ENCODE results near the gene SLC25A10.

The SLC25A10 gene

DNA sequence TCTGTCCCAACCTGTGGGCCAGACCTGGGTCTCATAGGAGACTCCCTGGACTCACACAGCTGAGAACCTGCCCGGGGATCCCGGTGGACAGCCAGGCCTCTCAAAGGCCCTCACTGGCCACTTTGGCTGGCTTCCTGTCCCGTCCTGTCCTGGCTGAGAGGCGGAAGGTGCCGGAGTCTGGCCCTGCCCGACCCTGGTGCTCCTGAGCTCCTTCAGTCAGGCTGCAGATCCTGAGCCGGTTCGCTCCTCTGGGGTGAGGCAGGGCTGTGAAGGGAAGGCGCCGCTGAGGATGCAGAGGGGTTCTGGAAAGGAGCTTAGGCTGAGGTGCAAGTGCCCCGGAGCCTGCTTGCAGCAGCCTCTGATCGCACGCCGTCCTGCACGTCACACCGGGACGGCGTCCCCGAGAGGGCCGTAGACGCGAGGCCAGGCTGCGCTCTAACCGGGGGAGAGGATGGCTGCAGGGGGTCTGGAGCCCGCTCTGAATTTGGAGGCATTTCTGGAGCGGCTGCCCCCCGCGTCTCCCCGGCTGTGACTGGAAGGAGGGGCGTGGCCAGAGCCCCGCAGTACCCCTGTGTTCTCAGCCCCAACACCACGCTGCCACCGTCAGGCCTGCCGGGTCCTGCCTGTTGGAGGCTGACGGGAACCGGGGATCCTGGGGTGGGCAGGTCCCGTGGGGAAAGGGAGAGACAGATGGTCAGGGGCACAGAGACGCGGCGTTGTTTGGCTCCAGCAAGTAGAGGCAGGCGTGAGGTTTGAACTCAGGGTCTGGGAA lies 24.1 kb upstream of the SLC25A10 start:
- FAIRE-seq: no peak

DNA sequence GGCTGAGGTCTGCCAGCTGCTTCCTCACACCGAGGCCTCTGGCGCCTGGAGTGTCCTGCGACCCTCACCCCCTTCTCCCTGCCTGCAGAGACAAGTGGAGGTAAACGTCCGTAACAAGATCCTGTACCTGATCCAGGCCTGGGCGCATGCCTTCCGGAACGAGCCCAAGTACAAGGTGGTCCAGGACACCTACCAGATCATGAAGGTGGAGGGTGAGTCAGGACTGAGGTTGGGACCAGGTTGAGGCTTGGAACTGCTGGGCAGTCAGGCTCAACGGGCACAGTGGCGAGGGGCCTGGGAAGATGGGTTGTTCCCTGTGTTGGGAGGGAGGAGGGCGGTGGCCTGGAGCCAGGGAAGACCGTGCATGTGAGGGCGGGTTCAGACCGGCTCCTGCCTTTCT lies 23.5 kb upstream of the SLC25A10 start:
- FAIRE-seq: no peak

GRCh38 chr17:81690066-81690465 lies 22.0 kb upstream of the SLC25A10 start:
- FAIRE-seq: no peak

DNA sequence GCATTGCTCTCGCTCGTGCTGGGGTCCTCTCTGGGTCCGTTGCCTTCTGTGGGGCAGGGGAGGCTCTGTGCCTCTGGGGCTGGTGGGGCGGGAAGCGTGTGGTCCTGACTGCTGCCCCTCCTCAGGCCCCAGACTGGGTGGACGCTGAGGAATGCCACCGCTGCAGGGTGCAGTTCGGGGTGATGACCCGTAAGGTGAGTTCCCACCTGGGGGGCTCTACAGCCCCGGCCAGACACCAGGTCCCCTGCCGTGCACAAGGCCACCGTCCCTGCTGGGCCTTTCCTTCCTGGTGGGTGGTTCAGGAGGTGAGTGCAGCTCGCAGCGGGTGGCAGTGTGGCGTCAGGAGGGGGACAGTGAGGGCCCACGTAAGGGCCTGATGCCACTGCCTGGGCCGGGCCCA lies 21.5 kb upstream of the SLC25A10 start:
- FAIRE-seq: no peak

GRCh38 chr17:81691196-81691595 lies 20.9 kb upstream of the SLC25A10 start:
- FAIRE-seq: no peak

DNA sequence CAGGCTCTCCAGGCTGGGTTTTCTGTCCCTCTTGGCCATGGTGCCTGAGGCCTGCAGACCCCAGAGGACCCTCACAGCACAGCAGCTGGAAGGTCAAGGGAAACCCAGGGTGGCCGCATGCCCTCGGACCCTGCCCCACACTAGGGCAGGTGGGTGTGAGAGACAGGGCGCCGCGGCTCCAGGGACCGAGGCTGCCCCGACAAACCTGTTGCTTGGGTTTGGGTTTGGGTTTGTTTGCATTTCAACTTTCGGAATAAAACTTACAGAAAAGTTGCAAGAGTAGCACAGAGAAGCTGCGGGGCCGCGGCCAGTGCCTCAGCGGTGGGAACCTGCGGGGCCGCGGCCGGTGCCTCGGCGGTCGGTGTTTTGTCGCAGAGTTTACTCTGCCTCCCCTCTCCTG lies 20.5 kb upstream of the SLC25A10 start:
- no peak for FAIRE-seq

GRCh38 chr17:81693509-81694210 lies 18.4 kb upstream of the SLC25A10 start:
- no peak for FAIRE-seq

DNA sequence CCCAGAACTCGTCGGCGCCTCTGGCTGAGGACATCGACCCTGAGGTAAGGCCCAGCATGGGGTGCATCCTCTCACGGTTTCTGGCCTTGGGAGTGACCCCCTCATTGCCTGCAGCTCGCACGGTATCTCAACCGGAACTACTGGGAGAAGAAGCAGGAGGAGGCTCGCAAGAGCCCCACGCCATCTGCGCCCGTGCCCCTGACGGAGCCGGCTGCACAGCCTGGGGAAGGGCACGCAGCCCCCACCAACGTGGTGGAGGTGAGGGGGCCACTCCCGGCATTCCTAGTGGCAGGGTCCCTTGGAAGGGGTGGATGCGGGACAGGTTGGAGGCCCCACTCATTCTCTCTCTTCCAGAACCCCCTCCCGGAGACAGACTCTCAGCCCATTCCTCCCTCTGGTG lies 17.3 kb upstream of the SLC25A10 start:
- FAIRE-seq: no peak

GRCh38 chr17:81695211-81695610 lies 16.9 kb upstream of the SLC25A10 start:
- no peak for FAIRE-seq

DNA sequence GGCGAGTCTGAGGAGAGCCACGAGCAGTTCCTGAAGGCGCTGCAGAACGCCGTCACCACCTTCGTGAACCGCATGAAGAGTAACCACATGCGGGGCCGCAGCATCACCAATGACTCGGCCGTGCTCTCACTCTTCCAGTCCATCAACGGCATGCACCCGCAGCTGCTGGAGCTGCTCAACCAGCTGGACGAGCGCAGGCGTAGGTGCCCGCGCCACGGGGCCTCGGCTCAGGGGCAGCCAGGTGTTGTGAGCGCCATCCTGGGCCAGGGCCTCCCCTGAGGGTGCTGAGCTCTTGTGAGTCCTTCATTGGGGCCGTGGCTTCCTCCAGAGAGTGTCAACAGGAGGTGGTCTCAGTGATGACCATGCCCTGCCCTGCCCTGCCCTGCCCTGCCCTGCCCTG lies 16.3 kb upstream of the SLC25A10 start:
- FAIRE-seq: no peak

- no peak for FAIRE-seq
Observed at GRCh38 chr17:81696218-81696941, 15.7 kb upstream of the SLC25A10 start.

DNA sequence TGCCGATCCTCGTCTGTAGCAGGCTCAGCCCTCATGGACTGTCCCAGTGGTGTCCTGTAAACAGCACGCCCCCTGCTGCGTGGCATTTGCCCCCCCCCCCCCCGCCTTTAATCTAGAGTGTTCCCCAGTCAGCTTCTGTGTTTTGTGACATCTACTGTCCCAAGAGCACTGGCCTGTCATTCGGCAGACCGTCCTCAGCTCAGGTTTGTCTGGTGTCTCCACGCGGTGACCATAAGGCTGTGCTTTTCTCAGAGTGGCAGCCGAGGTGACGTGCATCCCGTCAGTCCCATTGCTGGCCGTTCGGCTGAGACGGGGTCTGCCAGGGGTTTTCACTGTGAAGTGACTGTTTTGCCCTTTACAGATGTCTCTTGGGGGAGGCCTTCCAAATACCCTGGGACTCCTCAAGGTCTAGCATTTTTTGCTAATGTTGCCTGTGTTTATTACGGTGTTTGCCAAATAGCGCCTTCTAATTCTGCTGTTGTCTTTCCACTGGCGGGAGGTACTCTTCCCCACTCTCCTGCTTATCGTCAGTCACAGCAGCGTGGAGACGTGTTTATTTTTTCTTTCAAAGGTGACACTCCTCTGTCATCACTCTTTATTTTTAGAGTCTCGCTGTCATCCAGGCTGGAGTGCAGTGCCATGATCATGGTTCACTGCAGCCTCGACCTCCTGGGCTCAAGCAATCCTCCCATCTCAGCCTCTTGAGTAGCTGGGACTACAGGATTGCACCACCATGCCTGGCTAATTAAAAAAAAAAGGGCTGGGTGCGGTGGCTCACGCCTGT lies 14.6 kb upstream of the SLC25A10 start:
- no peak for FAIRE-seq

GRCh38 chr17:81700353-81701287 lies 11.5 kb upstream of the SLC25A10 start:
- FAIRE-seq: no peak

GRCh38 chr17:81701288-81702071 lies 10.6 kb upstream of the SLC25A10 start:
- FAIRE-seq: no peak

DNA sequence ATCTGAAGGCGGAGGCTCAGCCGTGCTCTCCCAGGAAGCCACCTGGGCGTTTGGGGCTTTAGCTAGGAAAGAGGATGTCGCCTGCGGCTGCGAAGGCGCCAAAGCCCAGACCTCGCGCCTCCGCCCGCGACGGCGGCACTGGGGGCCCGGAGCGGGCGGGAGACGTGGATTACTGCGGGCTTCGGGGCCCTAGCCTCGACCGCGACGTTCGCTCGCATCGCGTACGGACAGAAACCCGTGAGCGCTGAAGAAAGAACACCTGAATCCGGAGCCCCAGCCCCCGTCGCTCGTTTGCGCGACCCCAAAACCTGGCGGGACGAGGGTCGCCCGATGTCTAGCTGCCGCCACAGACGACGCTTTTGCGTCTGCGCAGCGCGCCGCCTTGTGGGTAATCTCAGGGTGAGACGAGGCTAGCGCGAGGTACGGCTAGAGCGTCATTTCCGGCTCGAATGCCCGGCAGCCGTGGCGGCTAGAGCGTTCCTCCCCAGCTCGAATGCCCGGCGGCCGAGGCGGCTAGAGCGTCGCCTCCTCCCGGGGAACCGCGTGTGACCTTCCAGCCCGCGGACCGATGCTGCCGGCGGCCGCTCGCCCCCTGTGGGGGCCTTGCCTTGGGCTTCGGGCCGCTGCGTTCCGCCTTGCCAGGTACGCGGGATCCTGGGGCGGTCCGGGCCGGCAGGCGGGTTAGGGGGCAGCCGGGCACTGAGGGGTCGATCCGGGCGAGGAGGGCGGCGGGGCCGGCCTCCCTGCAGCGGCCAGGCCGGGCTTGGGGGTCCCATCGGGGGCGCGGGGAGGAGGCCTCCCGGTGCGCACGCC lies 8.9 kb upstream of the SLC25A10 start, which contains the start of gene MRPL12:
Gene MRPL12, plus strand, starts transcription at position 434 of the 813 bp plus-strand sequence. Its CDS starts 135 bp downstream, at position 569.
- no peak for FAIRE-seq

DNA sequence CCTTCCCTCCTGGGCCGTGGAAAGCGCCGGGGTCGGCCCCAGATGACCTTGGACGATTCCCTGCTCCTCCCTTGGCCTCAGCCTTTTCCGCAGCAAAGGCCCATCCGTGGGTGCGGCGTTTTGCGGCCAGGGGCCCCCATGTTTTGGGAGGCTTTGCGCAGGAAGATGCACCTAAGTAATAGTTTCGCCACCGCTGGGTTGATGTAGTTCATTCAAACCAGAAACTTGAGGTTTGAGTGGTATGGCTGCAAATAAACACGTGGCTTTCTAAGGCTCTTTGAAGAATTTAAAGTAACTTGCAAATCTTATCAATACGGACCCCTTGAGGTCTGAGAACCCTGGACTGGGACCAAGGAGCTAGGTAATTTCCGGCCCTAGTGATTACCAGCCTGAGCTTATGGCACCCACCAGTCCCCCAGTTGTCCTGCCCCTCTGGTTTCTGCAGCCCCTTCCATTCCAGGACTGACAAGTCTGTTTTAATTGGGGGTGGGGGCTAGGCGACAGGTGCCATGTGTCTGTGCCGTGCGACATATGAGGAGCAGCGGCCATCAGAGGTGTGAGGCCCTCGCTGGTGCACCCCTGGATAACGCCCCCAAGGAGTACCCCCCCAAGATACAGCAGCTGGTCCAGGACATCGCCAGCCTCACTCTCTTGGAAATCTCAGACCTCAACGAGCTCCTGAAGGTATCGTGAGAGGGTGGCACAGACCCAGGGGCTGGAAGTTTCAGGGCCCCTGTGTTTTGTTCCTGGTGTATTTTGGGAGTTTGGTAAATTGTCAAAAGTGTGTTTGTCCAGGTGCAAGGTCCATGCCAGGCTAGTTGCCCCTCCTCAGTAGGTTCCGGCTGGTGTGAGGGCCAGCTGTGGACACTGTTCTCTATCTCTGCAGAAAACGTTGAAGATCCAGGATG lies 8.1 kb upstream of the SLC25A10 start:
- FAIRE-seq: no peak

DNA sequence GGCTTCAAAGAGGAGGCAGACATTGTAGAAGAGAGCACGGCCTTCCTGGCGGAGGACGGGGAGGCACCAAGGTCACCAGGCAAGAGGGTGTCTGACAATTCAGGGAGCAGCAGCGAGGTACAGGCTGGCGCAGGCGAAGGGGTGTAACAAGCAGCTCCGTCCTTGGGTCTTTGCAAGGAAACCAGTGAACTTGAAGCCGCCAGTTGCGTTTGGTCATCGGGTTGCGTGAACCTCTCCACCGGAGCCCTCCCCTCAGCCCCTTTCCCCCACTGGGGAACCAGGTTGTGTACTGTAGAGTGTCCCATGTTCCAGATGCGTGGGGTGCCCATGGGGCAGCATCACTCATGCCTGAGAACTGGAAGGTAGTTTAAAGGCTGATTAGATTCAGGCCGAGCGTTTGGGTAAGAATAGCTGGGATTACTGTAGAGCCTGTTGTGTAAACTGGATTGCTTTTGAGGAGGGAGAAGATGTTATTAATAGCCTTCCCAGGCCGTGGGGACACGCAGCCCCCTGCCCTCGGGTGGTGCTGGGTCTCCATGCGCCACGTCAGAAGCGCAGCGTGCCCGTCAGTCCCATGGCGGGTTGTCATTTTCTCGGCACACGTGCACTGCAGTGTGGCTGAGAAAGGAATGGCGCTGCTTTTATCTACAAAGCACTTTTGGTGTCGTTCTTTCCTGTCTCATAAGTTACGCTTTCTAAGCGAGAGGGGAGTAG lies 6.4 kb upstream of the SLC25A10 start:
- FAIRE-seq: no peak

DNA sequence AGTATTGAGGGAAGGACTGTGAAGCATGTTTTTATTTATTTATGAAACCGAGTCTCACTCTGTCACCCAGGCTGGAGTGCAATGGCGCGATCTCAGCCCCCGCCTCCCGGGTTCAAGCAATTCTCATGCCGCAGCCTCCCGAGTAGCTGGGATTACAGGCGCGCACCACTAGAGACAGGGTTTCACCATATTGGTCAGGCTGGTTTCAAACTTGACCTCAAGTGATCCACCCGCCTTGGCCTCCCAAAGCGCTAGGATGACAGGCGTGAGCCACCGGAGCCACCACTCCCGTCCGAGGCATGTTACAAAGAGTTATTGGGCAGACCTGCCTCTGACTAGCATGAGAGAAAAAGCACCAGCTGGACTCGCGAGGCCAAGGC lies 5.9 kb upstream of the SLC25A10 start:
- FAIRE-seq: no peak

Data from endometrium (tissue), 2 donors.